ENCODE results near the gene DMRTC2.

DNA sequence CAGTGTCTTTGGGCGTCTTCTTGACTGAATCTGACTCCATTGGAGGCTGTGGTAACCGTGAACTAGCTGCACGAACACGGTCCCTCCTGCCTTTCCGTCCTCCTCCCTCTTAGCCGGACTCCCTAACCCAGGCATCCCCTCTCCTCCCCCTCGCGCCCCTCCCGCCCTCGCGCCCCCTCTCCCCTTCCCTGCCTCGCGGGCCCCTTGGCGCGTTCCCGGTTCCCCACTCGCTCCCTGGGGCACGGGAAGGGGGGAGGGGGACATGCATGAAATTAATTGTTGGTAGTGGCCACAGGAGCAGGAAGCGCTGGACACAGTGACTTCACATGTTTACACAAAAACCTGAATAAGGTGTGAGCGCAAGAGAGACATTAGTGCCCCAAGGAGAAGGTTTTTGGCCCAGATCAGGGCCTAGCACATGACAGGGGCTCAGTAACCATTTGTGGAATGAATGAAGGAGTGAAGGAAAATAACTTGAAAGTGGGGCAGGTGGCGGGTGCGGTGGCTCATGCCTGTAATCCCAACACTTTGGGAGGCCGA lies 279 bp downstream of the DMRTC2 start:
- TF ChIP-seq, protein P1, sequence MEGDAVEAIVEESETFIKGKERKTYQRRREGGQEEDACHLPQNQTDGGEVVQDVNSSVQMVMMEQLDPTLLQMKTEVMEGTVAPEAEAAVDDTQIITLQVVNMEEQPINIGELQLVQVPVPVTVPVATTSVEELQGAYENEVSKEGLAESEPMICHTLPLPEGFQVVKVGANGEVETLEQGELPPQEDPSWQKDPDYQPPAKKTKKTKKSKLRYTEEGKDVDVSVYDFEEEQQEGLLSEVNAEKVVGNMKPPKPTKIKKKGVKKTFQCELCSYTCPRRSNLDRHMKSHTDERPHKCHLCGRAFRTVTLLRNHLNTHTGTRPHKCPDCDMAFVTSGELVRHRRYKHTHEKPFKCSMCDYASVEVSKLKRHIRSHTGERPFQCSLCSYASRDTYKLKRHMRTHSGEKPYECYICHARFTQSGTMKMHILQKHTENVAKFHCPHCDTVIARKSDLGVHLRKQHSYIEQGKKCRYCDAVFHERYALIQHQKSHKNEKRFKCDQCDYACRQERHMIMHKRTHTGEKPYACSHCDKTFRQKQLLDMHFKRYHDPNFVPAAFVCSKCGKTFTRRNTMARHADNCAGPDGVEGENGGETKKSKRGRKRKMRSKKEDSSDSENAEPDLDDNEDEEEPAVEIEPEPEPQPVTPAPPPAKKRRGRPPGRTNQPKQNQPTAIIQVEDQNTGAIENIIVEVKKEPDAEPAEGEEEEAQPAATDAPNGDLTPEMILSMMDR (conservative IDR thresholded peaks at IDR 0.05; ENCODE audit: low read depth, low read length), result no peak
- TF ChIP-seq EZH2 (IDR thresholded peaks at IDR 0.05; ENCODE audit: low read length, unreplicated experiment), result no peak
